Activated naive CD8-positive, alpha-beta T cell treated with anti-CD3 and anti-CD28 coated beads for 36 hours (primary cell): ENCODE measurements around the gene NOP53. TPM values are rescaled to one million over a fixed set of nuclear protein-coding genes. Genes with fewer than 3 reads are reported as not detected.
A peak's percentile ranks its signal among the peaks of the same experiment; 100 is the strongest.
"Not testable (repeated sequence)": the region's sequence is repeated elsewhere in the genome, so short reads cannot be mapped to it uniquely, and the experiment has no call there.

Experiments used
- DNase-seq: peaks from one replicate; pipeline ENCODE4 v3.0.0; 2021
- H3K27ac Mint-ChIP-seq: one replicate; pipeline ENCODE4 v1.8.0; 2022; ENCODE audit warnings: mild to moderate bottlenecking, moderate library complexity, mixed read lengths
- H3K27me3 Mint-ChIP-seq: one replicate; pipeline ENCODE4 v1.8.0; 2022; ENCODE audit warnings: mild to moderate bottlenecking, mixed read lengths
- H3K36me3 Mint-ChIP-seq: one replicate; pipeline ENCODE4 v1.8.0; 2021; ENCODE audit warnings: mild to moderate bottlenecking, mixed read lengths
- H3K4me1 Mint-ChIP-seq: one replicate; pipeline ENCODE4 v1.8.0; 2021; ENCODE audit warnings: mixed read lengths
- H3K4me3 Mint-ChIP-seq: one replicate; pipeline ENCODE4 v1.8.0; 2022; ENCODE audit warnings: mild to moderate bottlenecking, moderate library complexity, mixed read lengths
- H3K9me3 Mint-ChIP-seq: one replicate; pipeline ENCODE4 v1.8.0; 2022; ENCODE audit warnings: mixed read lengths
- total RNA-seq, 2 experiments: library from RNA; stranded (reverse); gene quantifications; one replicate each; pipeline ENCODE4 v1.2.3, GENCODE V29; 2021

The NOP53 gene
- total RNA-seq, 2 experiments from 2014 or later: 248 to 249 TPM

DNA sequence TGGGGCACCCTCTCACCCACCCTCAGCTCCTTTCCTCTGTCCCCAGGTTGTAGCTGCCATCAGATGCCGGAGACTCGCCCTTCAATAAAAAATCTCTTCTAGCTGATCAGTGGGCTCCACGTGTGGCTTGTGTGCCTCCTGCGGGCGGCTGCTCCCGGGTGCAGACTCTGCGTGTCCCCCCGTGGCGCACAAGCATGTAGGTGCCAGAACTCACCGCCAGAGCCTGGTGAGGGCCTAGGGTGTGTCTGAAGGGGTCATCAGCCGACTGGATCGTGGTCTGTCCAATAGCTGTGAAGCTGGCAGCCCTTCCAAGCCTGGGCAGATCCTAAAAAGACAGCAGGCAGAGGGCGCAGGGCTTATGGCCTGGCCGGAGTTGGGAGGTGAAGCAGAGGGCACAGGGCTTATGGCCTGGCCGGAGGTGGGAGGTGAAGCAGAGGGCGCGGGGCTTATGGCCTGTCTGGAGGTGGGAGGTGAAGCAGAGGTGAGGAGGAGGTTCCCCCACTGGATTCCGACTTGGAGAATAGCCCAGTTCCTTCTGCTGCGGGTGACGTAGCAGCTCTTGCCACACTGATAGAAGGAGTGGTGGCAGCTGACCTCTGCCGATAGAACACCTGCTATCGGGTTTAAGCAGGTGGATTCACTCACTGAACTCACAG lies 11.7 kb downstream of the NOP53 start:
- Mint-ChIP-seq H3K4me3 (no peak overlapping the region), H3K27me3 (no peaks in the 10 kb centered on the region), H3K36me3 (peaks cover 34% of the 10 kb centered on the region), H3K4me1 (peaks cover 5% of the 10 kb centered on the region), H3K27ac (no peak overlapping the region), H3K9me3 (no peaks in the 10 kb centered on the region)
- DNase-seq: no peak

- Mint-ChIP-seq H3K4me3 (no peak overlapping the region), H3K27ac (no peak overlapping the region), H3K9me3 (no peaks in the 10 kb centered on the region), H3K36me3 (peaks cover 33% of the 10 kb centered on the region), H3K27me3 (no peaks in the 10 kb centered on the region), H3K4me1 (peaks cover 1% of the 10 kb centered on the region)
- DNase-seq: no peak
Observed at GRCh38 chr19:47757617-47758442, 12.5 kb downstream of the NOP53 start.

- H3K27ac Mint-ChIP-seq: no peak overlapping the region
- H3K27me3 Mint-ChIP-seq: no peaks in the 10 kb centered on the region
- no peaks in the 10 kb centered on the region for H3K9me3 Mint-ChIP-seq
- H3K4me3 Mint-ChIP-seq: no peak overlapping the region
- DNase-seq: no peak
- H3K36me3 Mint-ChIP-seq: peaks cover 27% of the 10 kb centered on the region
- H3K4me1 Mint-ChIP-seq: no peaks in the 10 kb centered on the region
Observed at GRCh38 chr19:47758443-47758804, 13.1 kb downstream of the NOP53 start.

DNA sequence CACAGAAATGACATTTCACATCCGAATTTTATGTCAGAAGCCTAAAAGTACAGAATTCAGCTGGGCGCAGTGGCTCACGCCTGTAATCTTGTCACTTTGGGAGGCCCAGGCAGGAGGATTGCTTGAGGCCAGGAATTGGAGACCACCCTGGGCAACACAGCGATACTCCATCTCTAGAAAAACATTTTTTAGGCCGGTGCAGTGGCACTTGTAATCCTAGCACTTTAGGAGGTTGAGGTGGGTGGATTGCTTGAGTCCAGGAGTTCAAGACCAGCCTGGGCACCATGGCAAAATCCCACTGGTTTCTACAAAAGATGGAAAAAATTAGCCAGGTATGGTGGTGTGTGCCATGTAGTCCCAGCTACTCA lies 15.3 kb downstream of the NOP53 start:
- Mint-ChIP-seq H3K4me3 (no peak overlapping the region), H3K4me1 (no peaks in the 10 kb centered on the region), H3K9me3 (no peaks in the 10 kb centered on the region), H3K27ac (no peak overlapping the region), H3K36me3 (peaks cover 19% of the 10 kb centered on the region), H3K27me3 (no peaks in the 10 kb centered on the region)
- DNase-seq: no peak

DNA sequence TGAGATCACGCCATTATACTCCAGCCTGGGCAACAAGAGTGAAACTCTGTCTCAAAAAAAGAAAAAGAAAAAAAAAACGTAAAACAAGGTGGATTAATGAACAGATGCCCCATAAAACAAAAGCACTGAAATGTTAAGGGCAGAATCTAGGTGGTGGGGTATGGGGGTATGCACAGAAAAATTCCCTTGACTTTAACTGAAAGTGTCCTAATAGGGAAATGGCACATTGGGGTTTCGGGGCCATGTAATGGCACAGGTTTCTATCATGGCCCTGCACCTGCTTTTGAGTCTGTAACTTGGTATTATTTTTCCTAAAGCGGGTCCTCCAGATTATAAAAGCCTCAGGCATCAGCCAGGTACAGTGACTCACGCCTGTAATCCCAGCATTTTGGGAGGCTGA lies 16.2 kb downstream of the NOP53 start:
- Mint-ChIP-seq H3K27ac (no peak overlapping the region), H3K27me3 (no peaks in the 10 kb centered on the region), H3K4me1 (no peaks in the 10 kb centered on the region), H3K9me3 (no peaks in the 10 kb centered on the region), H3K36me3 (peaks cover 19% of the 10 kb centered on the region), H3K4me3 (no peak overlapping the region)
- DNase-seq: no peak

DNA sequence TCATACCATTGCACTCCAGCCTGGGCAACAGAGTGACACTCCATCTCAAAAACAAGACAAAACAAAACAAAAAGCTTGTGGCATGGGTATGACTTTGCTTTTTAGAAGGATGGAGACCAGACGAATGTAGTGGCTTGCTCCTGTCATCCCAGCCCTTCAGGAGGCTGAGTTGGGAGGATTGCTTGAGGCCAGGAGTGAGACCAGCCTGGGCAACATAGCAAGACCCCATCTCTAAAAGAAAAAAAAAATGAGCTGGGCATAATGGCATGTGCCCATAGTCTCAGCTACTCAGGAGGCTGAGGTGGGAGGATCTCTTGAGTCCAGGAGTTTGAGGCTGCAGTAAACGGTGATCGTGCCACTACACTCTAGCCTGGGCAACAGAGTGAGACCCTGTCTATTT lies 16.8 kb downstream of the NOP53 start:
- Mint-ChIP-seq H3K4me1 (no peaks in the 10 kb centered on the region), H3K36me3 (peaks cover 16% of the 10 kb centered on the region), H3K27ac (no peak overlapping the region), H3K27me3 (no peaks in the 10 kb centered on the region), H3K4me3 (no peak overlapping the region), H3K9me3 (no peaks in the 10 kb centered on the region)
- no peak for DNase-seq

- H3K9me3 Mint-ChIP-seq: no peaks in the 10 kb centered on the region
- no peak overlapping the region for H3K27ac Mint-ChIP-seq
- no peak for DNase-seq
- H3K27me3 Mint-ChIP-seq: no peaks in the 10 kb centered on the region
- H3K4me3 Mint-ChIP-seq: no peak overlapping the region
- no peaks in the 10 kb centered on the region for H3K4me1 Mint-ChIP-seq
- peaks cover 12% of the 10 kb centered on the region for H3K36me3 Mint-ChIP-seq
Observed at GRCh38 chr19:47762615-47763308, 17.4 kb downstream of the NOP53 start.

- H3K9me3 Mint-ChIP-seq, H3K4me3 Mint-ChIP-seq, H3K27me3 Mint-ChIP-seq, H3K27ac Mint-ChIP-seq, H3K36me3 Mint-ChIP-seq, H3K4me1 Mint-ChIP-seq, DNase-seq: not testable (repeated sequence)
Observed at GRCh38 chr19:47764705-47765104, 19.4 kb downstream of the NOP53 start.

DNA sequence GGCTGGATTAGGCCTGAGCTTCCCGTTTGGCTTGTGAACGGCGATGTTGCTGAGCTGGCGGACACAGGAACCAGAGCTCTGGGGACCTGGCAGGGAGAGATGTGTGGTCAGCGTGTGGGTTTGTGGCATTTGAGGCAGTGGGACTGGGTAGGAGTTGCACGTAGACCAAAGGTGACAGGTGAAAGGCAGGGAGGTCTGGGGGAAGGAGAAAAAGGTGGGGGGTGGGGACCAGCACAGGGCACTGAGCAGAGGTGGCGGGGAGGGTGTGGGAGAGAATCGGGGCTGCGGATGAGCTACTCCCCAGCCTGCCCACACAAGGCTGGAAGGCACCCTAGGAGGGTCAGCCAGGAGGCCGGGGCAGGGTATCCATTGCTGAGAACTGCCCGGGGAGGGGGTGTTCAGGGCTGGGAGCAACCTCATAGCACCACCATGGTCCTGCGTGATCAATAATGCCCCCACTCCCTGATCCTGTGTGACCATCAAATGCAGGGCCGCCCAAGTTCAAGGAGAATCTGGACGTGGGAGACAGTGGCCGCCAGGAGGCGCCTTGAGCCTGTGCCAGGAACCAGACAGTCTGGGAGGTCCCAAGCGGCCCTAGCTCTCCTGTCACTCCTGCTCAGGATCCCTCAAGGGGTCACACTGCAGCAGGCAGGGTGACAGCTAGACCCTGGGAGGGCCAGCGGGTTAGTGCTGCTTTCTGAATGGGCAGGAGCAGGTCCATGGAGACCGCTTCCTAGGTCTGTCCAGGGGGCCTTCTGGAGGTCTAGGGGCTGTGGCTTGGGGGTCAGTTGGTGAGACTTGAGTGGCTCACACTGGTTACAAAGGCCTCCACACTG lies 20.4 kb downstream of the NOP53 start:
- Mint-ChIP-seq H3K4me3 (no peak overlapping the region), H3K9me3 (no peaks in the 10 kb centered on the region), H3K4me1 (no peaks in the 10 kb centered on the region), H3K36me3 (no peaks in the 10 kb centered on the region), H3K27ac (no peak overlapping the region), H3K27me3 (no peaks in the 10 kb centered on the region)
- peak; percentile 38 for DNase-seq

GRCh38 chr19:47766359-47766620 lies 20.9 kb downstream of the NOP53 start:
- Mint-ChIP-seq H3K4me3 (no peak overlapping the region), H3K4me1 (no peaks in the 10 kb centered on the region), H3K9me3 (no peaks in the 10 kb centered on the region), H3K27me3 (no peaks in the 10 kb centered on the region), H3K36me3 (no peaks in the 10 kb centered on the region), H3K27ac (no peak overlapping the region)
- no peak for DNase-seq

DNA sequence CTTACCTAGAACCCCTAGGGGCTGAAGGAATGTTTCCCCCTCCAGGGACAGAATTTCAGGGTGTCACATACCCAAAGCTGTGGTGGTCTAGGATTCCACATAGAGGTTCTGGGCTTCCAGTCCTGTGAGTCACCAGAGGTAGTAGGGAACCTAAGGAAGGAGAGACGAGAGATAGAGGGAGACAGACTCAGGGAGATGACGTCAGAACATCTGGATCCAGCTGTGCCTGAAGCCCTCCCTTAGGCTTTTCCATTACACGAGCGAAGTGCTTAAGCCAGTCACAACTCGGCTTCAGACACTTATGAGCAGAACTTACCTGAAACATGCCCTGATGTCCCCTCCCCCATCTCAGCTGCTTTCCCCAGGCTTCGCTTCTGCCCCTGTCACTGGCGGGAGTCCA lies 21.3 kb downstream of the NOP53 start:
- H3K9me3 Mint-ChIP-seq: no peaks in the 10 kb centered on the region
- H3K4me1 Mint-ChIP-seq: no peaks in the 10 kb centered on the region
- no peaks in the 10 kb centered on the region for H3K36me3 Mint-ChIP-seq

DNA sequence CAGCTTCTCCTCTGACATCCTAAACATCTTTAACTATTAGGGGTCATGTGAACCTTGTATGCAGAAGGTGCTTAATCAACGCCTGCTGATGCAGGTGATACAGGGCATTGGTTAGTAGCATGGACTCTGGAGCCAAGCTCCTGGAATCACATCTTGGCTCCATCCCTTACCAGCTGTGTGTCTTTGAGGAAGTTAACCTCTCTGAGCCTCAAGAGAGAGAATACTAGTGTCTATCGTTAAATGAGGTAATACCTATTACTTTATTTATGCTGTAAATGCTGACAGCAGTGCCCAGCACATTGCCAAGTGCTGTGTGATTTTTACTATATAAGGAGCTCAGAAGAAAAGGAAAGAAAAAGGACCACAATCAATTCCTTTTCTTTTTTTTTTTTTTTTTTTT lies 22.0 kb downstream of the NOP53 start:
- Mint-ChIP-seq H3K36me3 (no peaks in the 10 kb centered on the region), H3K27ac (no peak overlapping the region), H3K27me3 (no peaks in the 10 kb centered on the region), H3K4me1 (no peaks in the 10 kb centered on the region), H3K9me3 (no peaks in the 10 kb centered on the region), H3K4me3 (no peak overlapping the region)
- no peak for DNase-seq

More for the DNA sequence above, 21.3 kb downstream of the NOP53 start:
- no peak overlapping the region for H3K4me3 Mint-ChIP-seq
- H3K27me3 Mint-ChIP-seq: no peaks in the 10 kb centered on the region
- no peak for DNase-seq
- H3K27ac Mint-ChIP-seq: no peak overlapping the region

GRCh38 chr19:47768604-47769003 lies 23.3 kb downstream of the NOP53 start:
- H3K36me3 Mint-ChIP-seq: no peaks in the 10 kb centered on the region
- H3K4me3 Mint-ChIP-seq: no peak overlapping the region
- no peaks in the 10 kb centered on the region for H3K9me3 Mint-ChIP-seq
- no peak overlapping the region for H3K27ac Mint-ChIP-seq
- no peaks in the 10 kb centered on the region for H3K27me3 Mint-ChIP-seq
- no peak for DNase-seq
- H3K4me1 Mint-ChIP-seq: no peaks in the 10 kb centered on the region

- Mint-ChIP-seq H3K36me3 (no peaks in the 10 kb centered on the region), H3K4me3 (no peak overlapping the region), H3K9me3 (no peaks in the 10 kb centered on the region), H3K27ac (no peak overlapping the region), H3K4me1 (no peaks in the 10 kb centered on the region), H3K27me3 (no peaks in the 10 kb centered on the region)
- no peak for DNase-seq
Observed at GRCh38 chr19:47769534-47769933, 24.2 kb downstream of the NOP53 start.

GRCh38 chr19:47771291-47771690 lies 25.9 kb downstream of the NOP53 start:
- H3K4me3 Mint-ChIP-seq, H3K27ac Mint-ChIP-seq, DNase-seq, H3K4me1 Mint-ChIP-seq, H3K27me3 Mint-ChIP-seq, H3K36me3 Mint-ChIP-seq, H3K9me3 Mint-ChIP-seq: not testable (repeated sequence)
